Measurements from ENCODE around the gene NKAIN2.
"Not testable (repeated sequence)": the region's sequence is repeated elsewhere in the genome, so short reads cannot be mapped to it uniquely, and the experiment has no call there.

NKAIN2 gene

DNA sequence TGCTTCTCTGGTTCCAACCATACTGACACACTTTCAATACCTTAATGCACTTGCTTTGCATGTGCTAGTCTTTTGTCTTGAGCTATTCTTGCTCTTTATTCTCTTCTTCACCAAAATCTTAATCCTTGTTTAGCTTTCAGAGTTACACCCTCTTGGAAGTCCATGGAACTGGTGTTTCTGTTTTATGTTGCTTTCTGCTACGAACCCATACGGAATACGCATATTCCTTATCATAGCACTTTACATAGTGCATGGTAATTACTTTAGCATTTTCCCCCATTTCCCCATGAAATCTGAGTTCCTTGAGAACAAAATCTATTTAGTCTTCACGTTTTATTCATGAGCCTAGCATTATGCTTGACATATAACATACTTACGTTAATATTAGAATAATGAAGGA is 270.9 kb downstream of the NKAIN2 start:
- DNase-seq (ENCODE audit: low read depth in 2 of 3, low spot score in 1 of 3) = no peak

DNA sequence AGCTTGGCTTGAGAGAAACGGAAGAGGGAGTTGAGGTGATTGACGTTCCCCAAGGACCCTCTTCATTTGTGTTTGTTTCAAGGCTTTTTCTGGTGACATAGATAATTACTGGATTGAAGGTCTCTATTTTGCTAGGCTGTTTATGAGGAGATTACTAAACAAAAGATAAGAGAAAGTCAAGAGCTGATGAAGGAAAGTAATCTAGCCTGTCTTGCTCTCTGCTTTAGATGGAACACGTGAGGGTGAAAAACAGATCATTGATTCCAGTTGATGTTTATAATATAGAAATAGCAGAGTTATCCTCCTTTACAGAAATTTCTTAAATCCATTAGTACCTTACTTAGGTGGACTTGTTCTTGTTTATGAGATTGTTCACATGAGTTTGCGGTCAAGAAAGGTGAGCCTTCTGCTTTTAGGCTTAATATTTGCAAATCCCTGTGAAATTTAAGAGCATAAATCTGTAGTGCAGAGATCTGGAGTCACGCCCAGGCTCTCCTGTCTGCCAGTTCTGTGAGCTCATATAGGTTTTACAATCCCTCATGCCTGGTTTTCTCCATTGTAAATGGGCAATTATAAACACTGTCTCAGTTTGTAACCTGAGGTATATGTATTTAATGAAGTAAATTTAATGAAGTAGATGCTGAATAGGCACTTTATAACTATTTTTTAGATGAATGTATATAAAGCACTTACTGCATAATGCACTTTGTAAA is 272.8 kb downstream of the NKAIN2 start:
- no peak for DNase-seq (ENCODE audit: low read depth in 2 of 3, low spot score in 1 of 3)

GRCh38 chr6:124078169-124078568 is 274.5 kb downstream of the NKAIN2 start:
- DNase-seq (ENCODE audit: low read depth in 2 of 3, low spot score in 1 of 3) = no peak

DNA sequence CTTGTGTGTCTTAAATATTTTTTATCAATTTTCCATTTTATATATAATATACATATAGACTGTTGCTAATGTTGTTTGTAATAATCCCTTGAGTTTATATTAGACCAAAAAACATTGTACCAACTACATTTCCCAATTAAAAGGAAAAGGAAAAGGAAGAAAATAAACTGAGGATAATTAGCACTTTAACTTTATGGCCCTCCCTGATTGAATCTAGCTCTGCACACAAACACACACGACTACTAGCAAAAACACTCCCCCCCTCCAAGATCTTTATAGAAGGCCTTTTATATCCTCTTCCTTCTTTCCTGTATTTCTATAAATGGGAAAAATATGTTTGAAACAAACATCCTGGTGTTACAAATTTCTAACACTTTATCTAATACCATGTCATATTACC is 276.8 kb downstream of the NKAIN2 start:
- no peak for DNase-seq (ENCODE audit: low read depth in 2 of 3, low spot score in 1 of 3)

DNA sequence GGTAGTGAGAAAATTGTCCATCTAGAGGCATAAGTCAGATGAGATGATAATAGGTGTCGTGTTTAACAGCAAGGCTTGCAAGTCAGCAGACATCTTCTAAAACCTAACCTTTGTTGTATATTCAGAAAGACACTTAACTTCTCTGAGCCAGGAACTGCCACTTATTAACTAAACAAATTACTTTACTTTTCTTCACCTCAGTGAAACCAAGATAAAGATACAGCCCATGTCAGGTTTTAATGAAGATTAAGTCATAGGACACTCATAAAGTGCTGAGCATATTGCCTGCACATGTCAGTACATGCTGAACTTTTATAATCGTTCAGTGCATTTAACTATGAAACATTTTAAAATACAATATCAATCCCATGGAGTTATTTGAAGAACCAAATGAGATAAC is 286.8 kb downstream of the NKAIN2 start:
- DNase-seq (ENCODE audit: low read depth in 2 of 3, low spot score in 1 of 3) = no peak

GRCh38 chr6:124099520-124099919 is 295.9 kb downstream of the NKAIN2 start:
- DNase-seq (ENCODE audit: low read depth in 2 of 3, low spot score in 1 of 3) = no peak

DNA sequence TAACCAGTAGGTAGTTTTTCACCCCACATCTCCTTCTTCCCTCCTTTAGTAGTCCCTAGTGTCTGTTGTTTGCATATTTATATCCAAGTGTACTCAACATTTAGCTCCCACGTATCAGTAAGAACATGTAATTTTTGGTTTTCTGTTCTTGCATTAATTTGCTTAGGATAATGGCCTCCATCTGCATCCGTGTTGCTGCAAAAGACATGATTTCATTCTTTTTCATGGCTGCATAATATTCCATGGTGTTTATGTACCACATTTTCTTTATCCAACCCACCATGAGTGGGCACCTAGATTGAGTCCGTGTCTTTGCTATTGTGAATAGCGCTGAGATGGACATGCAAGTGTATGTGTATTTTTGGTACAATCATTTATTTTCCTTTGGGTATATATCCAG is 306.8 kb downstream of the NKAIN2 start:
- no peak for DNase-seq (ENCODE audit: low read depth in 2 of 3, low spot score in 1 of 3)

DNA sequence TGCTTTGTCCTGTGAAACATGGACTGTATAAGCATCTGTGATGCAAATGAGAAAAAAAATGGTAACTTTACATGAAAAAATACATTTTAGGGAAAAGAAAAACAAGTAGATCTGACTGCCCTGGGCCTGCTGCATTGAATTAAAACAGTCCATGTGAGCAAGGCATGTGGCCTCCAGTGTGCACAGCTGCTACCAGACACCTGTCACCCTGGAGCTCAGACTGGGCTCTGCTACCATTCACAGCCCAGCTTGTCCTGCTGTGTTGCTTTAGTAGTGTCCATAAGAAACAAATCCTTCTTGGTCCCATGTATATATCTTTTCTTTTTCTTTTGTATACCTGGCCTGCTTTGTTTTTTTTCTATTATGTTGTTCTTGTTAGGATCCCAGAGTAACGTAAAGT is 315.9 kb downstream of the NKAIN2 start:
- DNase-seq (ENCODE audit: low read depth in 2 of 3, low spot score in 1 of 3) = no peak

DNA sequence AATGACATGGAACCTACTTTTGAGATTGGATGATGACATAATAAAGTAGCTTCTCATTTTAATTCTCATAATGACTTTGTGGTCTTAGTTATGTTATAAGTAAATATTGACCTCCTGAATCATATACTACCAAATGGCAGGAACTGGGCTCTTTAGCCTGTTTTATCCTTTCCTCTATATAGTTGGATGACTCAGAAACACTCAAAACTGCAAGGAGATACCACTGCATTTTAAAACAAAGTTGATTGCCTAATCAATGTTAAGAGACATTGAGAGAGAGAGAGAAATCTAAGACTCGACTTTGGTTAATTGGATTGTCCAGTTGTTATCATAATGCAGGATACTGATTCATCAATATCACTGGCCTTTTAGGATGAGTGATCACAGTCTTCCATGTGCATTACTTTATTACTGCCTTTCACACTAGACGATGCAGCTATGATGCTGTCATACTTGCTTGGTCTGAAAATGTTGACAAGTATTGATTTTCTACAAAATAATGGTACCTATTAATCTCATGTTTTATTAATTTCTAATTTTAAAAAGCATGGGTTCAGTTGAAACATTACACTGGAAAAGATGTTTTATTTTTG is 320.0 kb downstream of the NKAIN2 start:
- DNase-seq (ENCODE audit: low read depth in 2 of 3, low spot score in 1 of 3) = no peak

- DNase-seq (ENCODE audit: low read depth in 2 of 3, low spot score in 1 of 3) = no peak
Measured at GRCh38 chr6:124131259-124131658, 327.6 kb downstream of the NKAIN2 start.

- no peak for DNase-seq (ENCODE audit: low read depth in 2 of 3, low spot score in 1 of 3)
Measured at GRCh38 chr6:124131779-124132178, 328.1 kb downstream of the NKAIN2 start.

DNA sequence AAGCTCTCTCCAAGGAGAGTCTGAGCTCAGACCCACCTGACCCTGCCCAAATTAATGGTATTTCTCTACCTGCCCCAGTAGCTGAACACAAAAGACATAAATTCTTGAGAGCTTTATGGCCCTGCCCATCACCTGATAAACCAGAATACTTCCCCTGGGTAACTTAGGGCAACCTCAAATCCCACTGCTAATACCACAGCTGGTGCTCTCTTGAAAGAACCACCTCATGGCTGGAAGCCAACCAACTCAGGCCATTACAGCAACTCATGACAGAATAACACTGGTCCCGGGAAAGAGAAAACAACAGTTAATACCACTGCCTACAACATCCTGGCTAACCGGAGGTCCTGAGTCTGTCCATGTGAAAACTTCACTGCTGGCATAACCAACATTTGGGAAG is 328.6 kb downstream of the NKAIN2 start:
- DNase-seq (ENCODE audit: low read depth in 2 of 3, low spot score in 1 of 3) = no peak

DNA sequence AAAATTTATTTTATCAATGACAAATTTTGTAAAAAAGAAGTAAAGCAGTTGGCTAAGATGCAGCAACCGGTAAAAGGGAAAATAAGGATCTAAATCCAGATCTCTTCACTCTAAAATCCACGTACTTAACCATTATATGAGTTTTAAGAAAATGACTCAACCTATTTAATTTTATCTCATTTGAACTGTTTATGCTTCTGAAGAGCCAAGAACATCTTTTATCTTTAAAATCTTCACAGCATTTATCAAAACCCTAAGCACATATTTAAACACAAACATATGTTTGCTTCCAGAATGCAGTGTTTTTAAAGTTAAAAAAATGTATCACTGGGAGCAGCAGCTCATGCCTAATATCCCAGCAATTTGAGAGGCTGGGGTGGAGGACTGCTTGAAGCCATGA is 339.2 kb downstream of the NKAIN2 start:
- DNase-seq (ENCODE audit: low read depth in 2 of 3, low spot score in 1 of 3) = no peak

DNA sequence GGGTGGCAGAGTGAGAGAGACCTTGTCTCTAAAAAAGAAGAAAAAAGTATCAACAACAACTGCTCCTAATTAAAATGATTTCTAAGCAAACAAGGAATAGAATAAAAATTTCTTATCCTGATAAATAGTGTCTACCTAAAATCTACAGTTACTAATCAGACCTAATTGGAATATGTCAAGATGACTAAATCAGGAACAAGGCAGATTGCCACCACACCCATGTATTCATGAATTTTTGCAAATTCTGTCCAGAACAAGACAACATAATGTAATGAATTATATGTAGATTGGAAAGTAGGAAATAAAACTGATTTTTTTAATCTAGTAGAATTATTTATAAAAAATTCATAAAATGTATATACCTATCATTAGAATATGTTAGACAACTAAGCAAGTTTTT is 339.8 kb downstream of the NKAIN2 start:
- DNase-seq (ENCODE audit: low read depth in 2 of 3, low spot score in 1 of 3) = no peak

DNA sequence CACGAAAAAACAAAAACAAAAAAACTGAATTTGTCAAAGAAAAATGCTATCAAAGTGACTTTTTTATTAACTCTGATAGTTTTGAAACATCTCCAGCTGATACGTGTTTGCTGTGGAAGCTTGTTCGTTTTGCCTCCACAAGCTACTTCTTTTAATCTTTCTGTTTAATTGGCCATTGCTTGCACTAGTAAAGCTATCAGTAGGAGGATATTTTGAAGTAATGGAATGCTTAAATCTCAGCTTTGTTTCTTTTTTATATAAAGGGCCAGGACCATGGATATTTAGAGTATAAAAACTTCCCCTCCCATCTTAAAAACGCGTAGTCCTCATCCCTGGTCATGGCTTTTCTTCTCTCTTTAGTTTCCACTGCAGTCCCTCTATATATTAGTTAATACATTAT is 344.0 kb downstream of the NKAIN2 start:
- DNase-seq (ENCODE audit: low read depth in 2 of 3, low spot score in 1 of 3) = no peak

- DNase-seq (ENCODE audit: low read depth in 2 of 3, low spot score in 1 of 3) = no peak
Measured at GRCh38 chr6:124148236-124148957, 344.7 kb downstream of the NKAIN2 start.

GRCh38 chr6:124149646-124150045 is 346.0 kb downstream of the NKAIN2 start:
- DNase-seq (ENCODE audit: low read depth in 2 of 3, low spot score in 1 of 3) = no peak

GRCh38 chr6:124158024-124158423 is 354.4 kb downstream of the NKAIN2 start:
- DNase-seq (ENCODE audit: low read depth in 2 of 3, low spot score in 1 of 3) = no peak

DNA sequence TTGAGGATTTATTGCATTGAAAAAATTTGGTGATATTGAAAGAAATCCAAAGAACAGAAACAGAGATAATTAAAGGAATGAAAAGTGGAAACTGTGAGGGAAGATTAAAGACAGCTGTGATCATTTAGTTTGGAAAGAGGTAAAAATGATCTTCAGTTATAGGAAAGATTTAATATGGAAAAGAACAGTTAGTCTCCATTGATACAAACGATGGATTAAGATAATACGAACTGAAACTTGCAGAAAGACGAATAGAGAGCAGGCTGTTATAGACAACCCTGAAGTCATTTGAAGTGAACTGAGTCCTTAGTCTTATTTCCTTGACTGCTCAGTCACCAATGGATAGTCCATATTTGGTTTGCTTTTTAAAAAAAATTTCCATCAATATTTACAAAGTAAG is 360.0 kb downstream of the NKAIN2 start:
- DNase-seq (ENCODE audit: low read depth in 2 of 3, low spot score in 1 of 3) = no peak

DNA sequence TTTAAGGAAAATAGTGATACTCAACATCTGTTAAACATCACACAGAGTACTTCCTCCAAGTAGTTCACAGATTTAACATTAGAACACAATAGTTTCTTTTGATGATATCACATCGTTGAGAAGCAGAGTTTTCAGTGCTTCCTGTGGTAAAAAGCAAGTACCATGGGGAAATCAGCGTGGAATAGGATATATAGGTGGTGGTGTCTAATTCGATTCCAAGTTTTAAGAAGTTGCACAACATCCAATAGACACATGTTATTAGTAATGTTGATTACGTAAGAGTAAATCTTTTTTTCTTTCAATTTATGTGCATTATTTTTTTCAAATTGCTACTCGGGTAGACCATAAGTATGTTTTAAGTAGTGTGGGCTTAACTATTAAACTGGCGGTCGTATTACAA is 360.7 kb downstream of the NKAIN2 start:
- DNase-seq (ENCODE audit: low read depth in 2 of 3, low spot score in 1 of 3) = no peak

DNA sequence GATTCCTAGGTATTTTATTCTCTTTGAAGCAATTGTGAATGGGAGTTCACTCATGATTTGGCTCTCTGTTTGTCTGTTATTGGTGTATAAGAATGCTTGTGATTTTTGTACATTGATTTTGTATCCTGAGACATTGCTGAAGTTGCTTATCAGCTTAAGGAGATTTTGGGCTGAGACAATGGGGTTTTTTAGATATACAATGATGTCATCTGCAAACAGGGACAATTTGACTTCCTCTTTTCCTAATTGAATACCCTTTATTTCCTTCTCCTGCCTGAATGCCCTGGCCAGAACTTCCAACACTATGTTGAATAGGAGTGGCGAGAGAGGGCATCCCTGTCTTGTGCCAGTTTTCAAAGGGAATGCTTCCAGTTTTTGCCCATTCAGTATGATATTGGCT is 363.6 kb downstream of the NKAIN2 start:
- not testable (repeated sequence) for DNase-seq (ENCODE audit: low read depth in 2 of 3, low spot score in 1 of 3)

DNA sequence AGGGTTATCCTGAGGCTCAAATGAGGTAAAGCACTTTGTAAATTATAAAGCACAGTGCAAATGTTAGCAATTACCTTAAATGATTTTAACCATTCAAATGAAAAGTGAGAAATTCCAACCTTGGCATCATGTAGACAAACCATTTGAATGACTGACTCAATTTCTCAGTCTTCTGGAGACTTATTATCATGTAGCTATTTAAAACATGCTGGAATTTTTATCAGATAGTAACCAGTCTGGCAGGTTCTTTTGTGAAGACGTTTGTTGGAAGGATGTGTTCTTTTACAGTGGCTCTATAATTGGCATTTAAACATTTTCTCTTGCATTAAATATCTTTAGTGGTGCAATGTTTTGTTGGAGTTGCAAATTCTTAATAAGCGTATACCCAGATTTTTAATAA is 386.6 kb downstream of the NKAIN2 start:
- DNase-seq (ENCODE audit: low read depth in 2 of 3, low spot score in 1 of 3) = no peak

DNA sequence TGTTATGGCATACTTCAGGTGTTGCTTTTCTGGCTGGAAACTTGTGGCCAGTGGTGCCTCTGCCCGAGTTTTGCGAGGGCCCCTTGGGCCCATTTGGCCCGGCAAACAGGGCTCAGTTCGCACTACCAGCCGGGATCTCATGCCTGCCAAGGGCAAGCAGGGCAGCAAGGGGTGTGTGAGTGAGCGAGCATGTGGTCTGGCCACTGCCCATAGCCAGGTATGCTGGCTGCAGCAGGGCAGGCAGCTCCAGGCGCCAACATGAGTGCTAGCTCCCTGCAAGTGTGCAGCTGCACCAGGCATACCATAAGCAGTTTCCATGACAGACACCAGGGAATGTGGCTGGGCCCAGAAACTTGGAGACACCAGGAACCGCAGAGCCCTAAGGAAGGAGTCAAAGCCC is 389.5 kb downstream of the NKAIN2 start:
- DNase-seq (ENCODE audit: low read depth in 2 of 3, low spot score in 1 of 3) = no peak

All from stimulated activated CD4-positive, alpha-beta T cell treated with anti-CD3 and anti-CD28 coated beads, Interleukin-12 subunit alpha, Interleukin-12 subunit beta, amount 100 ng/mL, for 48 hours (primary cell).